ENCODE results near the gene ANO2.
"Not testable (repeated sequence)": the region's sequence is repeated elsewhere in the genome, so short reads cannot be mapped to it uniquely, and the experiment has no call there.

The ANO2 gene

GRCh38 chr12:5678176-5678575 is 266.9 kb downstream of the ANO2 start:
- no peak for TF ChIP-seq CTCF (conservative IDR thresholded peaks at IDR 0.05; ENCODE audit: low read depth, low read length)
- DNase-seq (ENCODE audit: low read depth): no peak
- H3K4me3 ChIP-seq (ENCODE audit: low read depth, low read length): no peak overlapping the region

GRCh38 chr12:5669624-5670023 is 275.4 kb downstream of the ANO2 start:
- not testable (repeated sequence) for H3K4me3 ChIP-seq (ENCODE audit: low read depth, low read length); DNase-seq (ENCODE audit: low read depth)

GRCh38 chr12:5665615-5666014 is 279.4 kb downstream of the ANO2 start:
- TF ChIP-seq CTCF (conservative IDR thresholded peaks at IDR 0.05; ENCODE audit: low read depth, low read length): no peak
- no peak overlapping the region for H3K4me3 ChIP-seq (ENCODE audit: low read depth, low read length)
- DNase-seq (ENCODE audit: low read depth): no peak

GRCh38 chr12:5661811-5662210 is 283.2 kb downstream of the ANO2 start:
- no peak for DNase-seq (ENCODE audit: low read depth)
- H3K4me3 ChIP-seq (ENCODE audit: low read depth, low read length): no peak overlapping the region
- TF ChIP-seq CTCF (conservative IDR thresholded peaks at IDR 0.05; ENCODE audit: low read depth, low read length): no peak

- H3K4me3 ChIP-seq (ENCODE audit: low read depth, low read length): no peak overlapping the region
- TF ChIP-seq CTCF (conservative IDR thresholded peaks at IDR 0.05; ENCODE audit: low read depth, low read length): no peak
- no peak for DNase-seq (ENCODE audit: low read depth)
These were observed 284.8 kb downstream of the ANO2 start for GRCh38 chr12:5660238-5660637.

- not testable (repeated sequence) for H3K4me3 ChIP-seq (ENCODE audit: low read depth, low read length); DNase-seq (ENCODE audit: low read depth)
These were observed 286.6 kb downstream of the ANO2 start for GRCh38 chr12:5658339-5658941.

GRCh38 chr12:5656836-5657235 is 288.2 kb downstream of the ANO2 start:
- no peak overlapping the region for H3K4me3 ChIP-seq (ENCODE audit: low read depth, low read length)
- TF ChIP-seq CTCF (conservative IDR thresholded peaks at IDR 0.05; ENCODE audit: low read depth, low read length): no peak
- no peak for DNase-seq (ENCODE audit: low read depth)

GRCh38 chr12:5655120-5655519 is 289.9 kb downstream of the ANO2 start:
- DNase-seq (ENCODE audit: low read depth): no peak
- TF ChIP-seq CTCF (conservative IDR thresholded peaks at IDR 0.05; ENCODE audit: low read depth, low read length): no peak
- no peak overlapping the region for H3K4me3 ChIP-seq (ENCODE audit: low read depth, low read length)

Measured in choroid plexus epithelial cell (primary cell).